NCI-H2029 (cell line): ENCODE measurements around the gene PAPPA.

ENCODE experiments used
- DNase-seq: peaks from one replicate; lab custom pipeline; 2025; lab: John Stamatoyannopoulos, UW

Gene PAPPA

GRCh38 chr9:116316246-116316645 lies 162.7 kb downstream of the PAPPA start:
- DNase-seq: no peak

DNA sequence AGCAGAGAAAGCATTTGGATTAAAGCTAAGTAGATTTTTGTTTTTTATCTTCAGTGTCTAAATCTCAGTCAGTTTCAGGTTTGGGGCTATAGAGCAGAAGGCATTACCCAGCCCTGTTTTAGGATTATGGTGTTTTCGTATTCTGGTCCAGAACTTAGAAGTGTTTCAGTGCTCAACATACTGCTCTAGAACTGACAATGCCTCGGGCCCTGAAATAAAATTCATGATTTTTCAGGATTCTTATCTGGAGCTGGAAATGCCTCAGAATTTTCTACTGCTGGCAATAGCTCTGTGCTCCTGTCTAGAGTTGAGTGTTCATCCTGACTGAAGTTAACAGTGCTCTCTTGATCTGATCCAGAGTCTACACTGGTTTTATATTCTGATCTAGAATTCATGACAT lies 163.9 kb downstream of the PAPPA start:
- DNase-seq: no peak

DNA sequence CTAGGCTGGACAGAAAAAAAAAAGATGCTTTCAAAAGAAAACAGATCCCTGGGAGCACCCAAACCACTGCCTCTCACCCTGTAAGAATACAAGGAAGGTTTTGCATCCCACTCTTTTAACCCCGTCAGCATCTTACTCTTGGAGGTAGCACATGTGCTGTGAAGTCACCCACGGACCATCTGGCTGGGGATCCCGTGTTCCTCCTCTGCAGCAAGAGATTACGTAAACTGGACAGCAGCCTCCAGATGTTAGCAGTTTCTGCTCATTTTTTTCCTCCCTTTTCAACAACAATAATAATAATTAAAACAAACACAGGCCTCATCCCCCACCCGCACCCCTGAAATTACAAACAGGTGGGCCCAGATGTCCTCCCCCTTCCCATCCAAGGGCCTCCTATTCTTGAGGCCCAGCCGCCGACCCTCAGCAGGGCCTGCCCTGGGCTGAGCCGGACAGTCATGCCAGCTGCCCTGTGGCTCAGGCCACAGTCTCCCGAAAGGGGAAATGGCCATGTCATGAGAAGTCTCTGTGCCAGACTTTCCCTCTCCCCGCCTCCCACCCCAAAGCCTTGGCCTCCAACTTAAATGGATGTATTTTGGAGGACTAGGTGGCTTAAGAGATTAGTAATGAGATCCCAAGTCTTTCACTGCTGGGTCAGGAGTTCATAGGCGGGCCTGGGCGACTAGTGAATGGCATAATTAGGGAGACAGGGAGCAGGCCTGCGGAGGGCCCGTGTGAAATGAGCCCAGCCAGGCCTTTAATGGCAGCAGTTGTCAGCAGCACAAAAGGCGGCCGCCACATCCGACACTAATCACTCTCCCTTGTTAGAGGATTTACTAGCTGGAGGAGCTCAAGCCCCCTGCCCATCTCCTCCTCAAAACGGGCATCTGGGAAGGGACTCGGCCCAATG lies 165.1 kb downstream of the PAPPA start:
- DNase-seq: no peak

- no peak for DNase-seq
Measured at GRCh38 chr9:116319480-116319879, 165.9 kb downstream of the PAPPA start.

DNA sequence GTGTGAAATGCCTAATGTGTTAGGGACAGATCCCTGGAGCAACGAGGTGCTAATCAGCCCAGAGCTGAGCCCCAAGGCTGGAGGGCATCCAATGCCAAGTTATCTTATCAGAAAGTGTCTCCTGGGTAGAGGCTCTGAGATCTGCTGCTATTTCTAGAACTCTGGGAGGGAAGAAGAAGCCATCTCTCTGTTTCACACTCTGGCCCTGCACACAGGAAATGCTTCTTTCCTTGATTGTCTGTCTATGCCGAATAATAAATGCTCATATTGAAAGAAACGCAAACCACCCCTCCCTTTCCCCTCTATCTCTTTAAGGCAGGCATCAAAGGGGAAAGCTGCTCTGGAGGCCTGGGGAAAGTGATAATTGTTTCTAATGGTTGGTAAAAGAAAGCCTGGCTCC lies 166.7 kb downstream of the PAPPA start:
- DNase-seq: no peak

- no peak for DNase-seq
Measured at GRCh38 chr9:116322521-116322920, 168.9 kb downstream of the PAPPA start.

GRCh38 chr9:116323012-116323411 lies 169.4 kb downstream of the PAPPA start:
- peak; percentile 17 for DNase-seq

GRCh38 chr9:116323571-116323970 lies 170.0 kb downstream of the PAPPA start:
- DNase-seq: peak; percentile 84

- DNase-seq: peak; percentile 85
Measured at GRCh38 chr9:116325924-116326323, 172.3 kb downstream of the PAPPA start.

DNA sequence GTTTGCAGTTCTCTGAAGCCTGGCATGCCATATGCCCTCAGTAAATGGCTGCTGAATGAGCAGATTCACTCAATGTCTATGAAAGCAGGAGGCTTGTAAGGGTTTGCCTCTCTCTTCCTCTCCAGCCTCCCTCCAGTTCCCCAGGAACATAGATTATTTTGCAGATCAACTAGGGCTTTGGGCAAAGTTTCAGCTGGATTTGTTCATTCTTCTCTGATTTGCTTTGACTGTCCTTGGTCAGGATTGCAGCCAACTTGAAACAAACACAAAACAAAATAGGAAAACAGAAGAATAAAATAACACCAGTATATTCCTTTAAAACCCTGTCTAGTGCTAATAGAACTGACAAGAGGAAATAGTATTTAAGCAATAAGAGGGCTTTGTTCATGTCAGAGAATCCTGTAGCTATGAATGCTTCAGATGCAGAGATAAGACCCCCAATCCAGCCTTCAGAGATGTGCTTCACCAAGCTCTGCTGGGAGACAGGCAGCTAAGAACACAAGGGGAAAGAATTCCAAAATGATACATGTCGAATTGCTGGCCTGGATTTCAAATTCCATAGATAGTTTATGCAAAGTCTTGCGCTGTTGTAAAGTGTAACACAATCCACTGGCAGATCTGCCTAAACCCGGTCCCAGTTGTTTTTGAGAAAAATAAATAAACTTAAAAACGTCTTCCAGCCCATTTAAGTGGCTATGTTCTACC lies 174.3 kb downstream of the PAPPA start:
- DNase-seq: no peak

GRCh38 chr9:116329470-116329869 lies 175.9 kb downstream of the PAPPA start:
- DNase-seq: no peak

GRCh38 chr9:116331241-116331640 lies 177.7 kb downstream of the PAPPA start:
- no peak for DNase-seq

DNA sequence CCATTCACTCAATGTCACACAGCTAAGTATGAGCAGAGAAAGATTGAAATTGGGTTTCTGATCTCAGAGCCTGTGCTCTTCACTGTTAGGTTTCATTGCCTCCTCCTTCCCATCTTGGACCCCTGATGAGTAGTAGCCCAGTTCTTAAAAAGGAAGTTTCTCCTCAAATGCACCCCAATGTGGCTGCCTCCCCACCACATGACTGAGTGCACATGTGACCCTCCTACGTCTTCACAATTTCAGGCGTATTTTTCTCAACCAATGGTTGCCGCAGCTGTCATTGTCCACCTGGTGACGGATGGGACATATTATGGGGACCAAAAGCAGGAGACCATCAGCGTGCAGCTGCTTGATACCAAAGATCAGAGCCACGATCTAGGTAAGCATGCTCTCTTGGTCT lies 178.5 kb downstream of the PAPPA start:
- no peak for DNase-seq

DNA sequence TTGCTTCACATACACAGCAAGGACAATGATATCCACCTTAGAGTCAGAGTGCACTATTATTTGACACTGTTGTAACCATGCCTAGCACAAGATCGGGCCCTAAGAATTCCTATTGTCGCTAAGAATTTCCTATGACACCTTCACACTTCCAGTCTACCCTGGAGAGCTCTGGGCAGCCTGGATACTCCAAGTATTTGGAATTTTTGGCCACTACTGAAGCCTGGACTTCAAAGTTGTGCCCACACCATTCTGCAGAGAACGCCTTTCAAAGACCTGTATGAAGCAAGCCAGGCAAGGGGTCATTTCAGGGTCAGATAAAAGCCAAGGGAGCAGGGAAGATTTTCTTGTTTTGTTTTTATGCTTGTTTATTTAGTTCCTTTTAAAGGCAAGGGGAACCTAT lies 179.7 kb downstream of the PAPPA start:
- DNase-seq: no peak

DNA sequence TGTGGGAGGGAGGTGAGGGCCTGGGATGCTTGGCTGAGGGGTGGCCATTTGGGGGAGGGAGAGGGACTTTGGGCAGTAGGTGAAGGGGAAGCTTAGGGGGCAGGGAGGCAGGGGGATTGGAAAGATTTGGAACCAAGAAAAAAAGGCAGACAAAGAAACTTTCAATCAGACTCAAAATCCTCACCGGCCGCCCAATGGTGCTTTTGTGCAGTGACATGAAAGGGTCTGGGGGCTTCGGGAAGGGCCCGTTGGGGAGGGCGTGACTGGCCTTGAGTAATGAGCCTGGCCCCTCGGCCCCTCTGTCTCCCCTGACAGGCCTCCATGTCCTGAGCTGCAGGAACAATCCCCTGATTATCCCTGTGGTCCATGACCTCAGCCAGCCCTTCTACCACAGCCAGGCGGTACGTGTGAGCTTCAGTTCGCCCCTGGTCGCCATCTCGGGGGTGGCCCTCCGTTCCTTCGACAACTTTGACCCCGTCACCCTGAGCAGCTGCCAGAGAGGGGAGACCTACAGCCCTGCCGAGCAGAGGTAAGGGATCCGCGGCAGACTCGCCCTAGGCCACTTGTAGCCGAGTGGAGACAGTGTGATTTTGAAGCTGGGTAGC lies 181.1 kb downstream of the PAPPA start:
- no peak for DNase-seq

- no peak for DNase-seq
Measured at GRCh38 chr9:116335392-116335791, 181.8 kb downstream of the PAPPA start.

- no peak for DNase-seq
Measured at GRCh38 chr9:116336133-116336862, 182.7 kb downstream of the PAPPA start.

GRCh38 chr9:116337015-116337414 lies 183.4 kb downstream of the PAPPA start:
- DNase-seq: no peak

DNA sequence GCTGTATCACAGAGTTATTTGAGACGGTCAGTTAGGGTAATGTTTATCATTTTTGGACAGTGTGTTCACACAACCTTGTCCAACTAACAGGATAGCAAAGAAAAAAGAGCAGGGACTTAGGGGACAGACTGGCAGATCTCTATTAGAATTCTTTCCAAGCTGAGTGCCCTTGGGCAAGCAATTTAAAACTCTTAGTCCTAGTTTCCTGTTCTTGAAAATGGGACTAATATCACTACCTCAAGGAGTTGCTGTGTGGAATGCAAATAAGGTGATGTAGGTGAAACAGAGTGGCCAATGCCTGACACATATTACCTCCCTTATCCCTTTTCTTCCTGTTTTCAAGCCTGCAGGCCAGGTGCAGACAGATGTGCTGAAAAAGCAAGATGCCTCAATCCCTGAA lies 186.7 kb downstream of the PAPPA start:
- no peak for DNase-seq

DNA sequence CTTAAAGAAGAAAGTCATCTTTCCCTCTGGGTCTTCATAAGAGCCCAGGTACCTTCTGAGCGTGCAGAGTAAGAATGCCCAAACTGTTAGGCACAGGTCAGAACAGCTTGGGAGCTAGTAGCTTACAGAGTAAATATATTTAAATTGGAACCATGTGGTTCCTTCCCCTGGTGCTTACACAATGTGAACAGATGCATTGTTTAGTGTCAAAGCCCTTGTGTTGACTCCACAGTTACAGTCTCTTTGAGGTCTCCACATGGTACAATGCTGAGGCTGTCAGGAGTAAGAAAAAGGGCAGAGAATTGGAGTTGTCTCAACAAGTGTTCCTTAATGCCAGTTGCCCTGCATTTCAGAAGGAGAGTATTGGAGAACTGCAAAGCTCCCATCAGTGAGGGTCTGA lies 188.5 kb downstream of the PAPPA start:
- no peak for DNase-seq

DNA sequence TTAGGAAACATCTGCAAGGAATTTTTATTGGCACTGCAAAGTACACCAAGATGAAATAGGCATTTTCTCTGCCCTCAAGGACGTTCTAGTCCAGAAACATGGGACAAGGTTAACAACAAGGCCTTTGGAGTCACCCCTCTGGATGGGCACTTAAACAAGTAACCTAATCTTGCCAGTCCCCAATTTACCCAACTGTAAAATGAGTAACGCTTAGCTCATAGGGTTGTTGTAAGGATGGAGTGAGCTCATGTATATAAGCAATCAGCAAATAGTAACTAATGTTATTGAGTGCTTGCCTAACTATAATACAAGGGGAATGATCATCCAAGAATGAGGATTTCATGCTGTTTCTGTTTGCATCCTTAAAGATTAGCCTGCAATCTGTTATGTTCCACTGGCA lies 189.3 kb downstream of the PAPPA start:
- DNase-seq: no peak

- DNase-seq: no peak
Measured at GRCh38 chr9:116344416-116344815, 190.8 kb downstream of the PAPPA start.
